ENCODE results near the gene IVNS1ABP. TPM values are rescaled to one million over a fixed set of nuclear protein-coding genes. Genes with fewer than 3 reads are reported as not detected.

Gene IVNS1ABP
- total and polyA plus RNA-seq, 2 donors (not counting 3 experiments of a cell fraction or from before 2014, with no cell fraction given): 26.3 to 81.6 TPM

- CTCF ChIA-PET: interaction anchor here (0.9 to 5.1 kb wide), 12 partner anchors 9 to 362 kb away, joined by 3 to 38 read pairs (median 4); no protein-coding TSS in a partner anchor
- Histone ChIP-seq H3K27ac (ENCODE audit: insufficient read depth, low read depth, low read length) (peak overlapping the region; percentile 87), H3K4me1 (ENCODE audit: control insufficient read depth, extremely low read depth, insufficient read depth, low read length) (peaks cover 30% of the 10 kb centered on the region), H3K27me3 (ENCODE audit: control insufficient read depth in 2 of 2, insufficient read depth in 2 of 2, low read length in 2 of 2) (no peaks in the 10 kb centered on the region), H3K79me2 (ENCODE audit: control insufficient read depth, insufficient read depth, low read length) (peaks cover 41% of the 10 kb centered on the region), H3K9me3 (replicated peaks; ENCODE audit: control insufficient read depth, insufficient read depth, low read length) (no peaks in the 10 kb centered on the region), H3K4me2 (ENCODE audit: insufficient read depth, low read length) (peak overlapping the region; percentile 60), H4K20me1 (replicated peaks; ENCODE audit: control insufficient read depth, extremely low read depth, insufficient read depth, low read length) (peaks cover 16% of the 10 kb centered on the region), H3K9me1 (replicated peaks; ENCODE audit: control insufficient read depth, extremely low read depth, insufficient read depth, low read length) (no peaks in the 10 kb centered on the region), H2AFZ (ENCODE audit: low read depth, low read length) (peak overlapping the region; percentile 89), H3K36me3 (ENCODE audit: control insufficient read depth in 2 of 2, extremely low read depth in 1 of 2, insufficient read depth in 2 of 2, low read length in 2 of 2) (no peaks in the 10 kb centered on the region), H3K4me3 (replicated peaks in 1 of 3; ENCODE audit: insufficient read depth in 1 of 3, low read depth in 1 of 3, low read length in 3 of 3) (peak overlapping the region in 2 of 3 experiments; percentile 66 to 67), H3K9ac (replicated peaks; ENCODE audit: extremely low read depth, insufficient read depth, low read length) (peak overlapping the region; percentile 84)
- intact Hi-C loops (cut with micrococcal nuclease): loop anchor here (1.0 to 5.0 kb wide), 13 partner anchors 49 to 894 kb away; partner anchors contain the start of genes SWT1 and TRMT1L
- FAIRE-seq (no peak), DNase-seq (ENCODE audit: low read depth, low spot score) (no peak)
- TF ChIP-seq POLR2A (IDR thresholded peaks at IDR 0.05; ENCODE audit: low read depth, low read length): no peak
- TF ChIP-seq MYC (IDR thresholded peaks at IDR 0.05; ENCODE audit: low read depth, low read length): no peak
- no peak for TF ChIP-seq CTCF (IDR thresholded peaks at IDR 0.05; ENCODE audit: extremely low read depth in 1 of 2, insufficient read depth in 1 of 2, low read depth in 1 of 2, low read length in 2 of 2)
- no peak for TF ChIP-seq MAX (IDR thresholded peaks at IDR 0.05; ENCODE audit: insufficient read depth, insufficient read length)
- TF ChIP-seq POLR2AphosphoS5 (IDR thresholded peaks at IDR 0.05; ENCODE audit: insufficient read depth, low read depth, low read length): no peak
- no peak for TF ChIP-seq EZH2 (IDR thresholded peaks at IDR 0.05; ENCODE audit: borderline replicate concordance, low read depth, low read length, severe bottlenecking)
- no peak for TF ChIP-seq GATA2 (IDR thresholded peaks at IDR 0.05; ENCODE audit: insufficient read depth, insufficient read length, low read depth, low read length)
- no peak for TF ChIP-seq JUN (IDR thresholded peaks at IDR 0.05; ENCODE audit: borderline replicate concordance, insufficient read depth, insufficient read length, low read depth)
- TF ChIP-seq FOS (IDR thresholded peaks at IDR 0.05; ENCODE audit: borderline replicate concordance, insufficient read depth, low read length): no peak
- POLR2A ChIA-PET: interaction anchor here (0.9 to 2.4 kb wide), 4 partner anchors 58 to 363 kb away, joined by 3 to 9 read pairs (median 6); no protein-coding TSS in a partner anchor
- no TSS peak for BruUV-seq (replicated peaks)
- dilution Hi-C loops (cut with MboI; ENCODE audit: extremely low pct_ligation_motif_present, low sequenced_read_pairs): no loop called here
These were observed 855 bp upstream of the IVNS1ABP start for GRCh38 chr1:185317886-185318310.

Data from endothelial cell of umbilical vein (primary cell).